Chondrocyte (in vitro differentiated cells): ENCODE measurements around the gene GNG7. TPM values are rescaled to one million over a fixed set of nuclear protein-coding genes. Genes with fewer than 3 reads are reported as not detected.
A peak's percentile ranks its signal among the peaks of the same experiment; 100 is the strongest.

Source experiments
- DNase-seq: peaks from one replicate; pipeline ENCODE4 v3.0.0; 2021; ENCODE audit warnings: mixed read lengths, low spot score
- H3K27ac Mint-ChIP-seq: one replicate; pipeline ENCODE4 v1.8.0; 2021; ENCODE audit warnings: mild to moderate bottlenecking, moderate library complexity, mixed read lengths; ENCODE audit not compliant: unreplicated experiment
- H3K27me3 Mint-ChIP-seq: 2 replicates; pipeline ENCODE4 v1.8.0; 2021; ENCODE audit warnings: low read depth, mixed read lengths
- H3K36me3 Mint-ChIP-seq: 2 replicates; pipeline ENCODE4 v1.8.0; 2021; ENCODE audit warnings: low read depth, mixed read lengths
- H3K4me1 Mint-ChIP-seq: 2 replicates; pipeline ENCODE4 v1.8.0; 2021; ENCODE audit warnings: low read depth, mild to moderate bottlenecking, mixed read lengths
- H3K4me3 Mint-ChIP-seq: one replicate; pipeline ENCODE4 v1.8.0; 2021; ENCODE audit warnings: mild to moderate bottlenecking, moderate library complexity, mixed read lengths; ENCODE audit not compliant: unreplicated experiment
- H3K9me3 Mint-ChIP-seq: 2 replicates; pipeline ENCODE4 v1.8.0; 2021; ENCODE audit warnings: low read depth, mixed read lengths
- total RNA-seq: library from RNA; stranded (reverse); gene quantifications from 3 replicates; pipeline ENCODE4 v1.2.1, GENCODE V29; 2021
- TF ChIP-seq, protein P1 (sequence below): fragments of 200-600 bp; sonication (generic); IDR thresholded peaks from 2 replicates; pipeline ENCODE4 v1.5.0; 2021; ENCODE audit warnings: antibody characterized with exemption, mild to moderate bottlenecking, moderate library complexity

GNG7 gene
- total RNA-seq, 1 donor from 2014 or later, result 1.9 TPM

DNA sequence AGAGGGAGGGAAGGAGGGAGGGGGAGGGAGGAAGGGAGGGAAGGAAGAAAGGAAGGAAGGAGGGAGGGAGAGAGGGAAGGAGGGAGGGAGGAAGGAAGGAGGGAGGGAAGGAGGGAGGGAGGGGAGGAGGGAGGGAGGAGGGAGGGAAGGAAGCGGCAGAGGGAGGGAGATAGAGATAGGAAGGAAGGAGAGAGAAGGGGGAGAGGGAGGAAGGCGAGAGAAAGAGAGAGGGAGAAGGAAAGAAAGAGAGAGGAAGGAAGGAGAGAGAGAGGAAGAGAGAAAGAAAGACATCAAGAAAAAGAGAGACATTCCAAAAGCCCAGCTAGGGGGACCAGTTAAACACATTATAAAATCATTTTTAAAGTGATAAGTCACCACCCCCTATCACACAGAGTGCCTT lies 62.5 kb downstream of the GNG7 start:
- TF ChIP-seq, protein P1, sequence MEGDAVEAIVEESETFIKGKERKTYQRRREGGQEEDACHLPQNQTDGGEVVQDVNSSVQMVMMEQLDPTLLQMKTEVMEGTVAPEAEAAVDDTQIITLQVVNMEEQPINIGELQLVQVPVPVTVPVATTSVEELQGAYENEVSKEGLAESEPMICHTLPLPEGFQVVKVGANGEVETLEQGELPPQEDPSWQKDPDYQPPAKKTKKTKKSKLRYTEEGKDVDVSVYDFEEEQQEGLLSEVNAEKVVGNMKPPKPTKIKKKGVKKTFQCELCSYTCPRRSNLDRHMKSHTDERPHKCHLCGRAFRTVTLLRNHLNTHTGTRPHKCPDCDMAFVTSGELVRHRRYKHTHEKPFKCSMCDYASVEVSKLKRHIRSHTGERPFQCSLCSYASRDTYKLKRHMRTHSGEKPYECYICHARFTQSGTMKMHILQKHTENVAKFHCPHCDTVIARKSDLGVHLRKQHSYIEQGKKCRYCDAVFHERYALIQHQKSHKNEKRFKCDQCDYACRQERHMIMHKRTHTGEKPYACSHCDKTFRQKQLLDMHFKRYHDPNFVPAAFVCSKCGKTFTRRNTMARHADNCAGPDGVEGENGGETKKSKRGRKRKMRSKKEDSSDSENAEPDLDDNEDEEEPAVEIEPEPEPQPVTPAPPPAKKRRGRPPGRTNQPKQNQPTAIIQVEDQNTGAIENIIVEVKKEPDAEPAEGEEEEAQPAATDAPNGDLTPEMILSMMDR, result no peak
- Mint-ChIP-seq H3K27ac (no peak overlapping the region), H3K4me3 (no peak overlapping the region), H3K9me3 (no peaks in the 10 kb centered on the region), H3K36me3 (no peaks in the 10 kb centered on the region), H3K4me1 (peaks cover 12% of the 10 kb centered on the region), H3K27me3 (no peaks in the 10 kb centered on the region)
- no peak for DNase-seq

DNA sequence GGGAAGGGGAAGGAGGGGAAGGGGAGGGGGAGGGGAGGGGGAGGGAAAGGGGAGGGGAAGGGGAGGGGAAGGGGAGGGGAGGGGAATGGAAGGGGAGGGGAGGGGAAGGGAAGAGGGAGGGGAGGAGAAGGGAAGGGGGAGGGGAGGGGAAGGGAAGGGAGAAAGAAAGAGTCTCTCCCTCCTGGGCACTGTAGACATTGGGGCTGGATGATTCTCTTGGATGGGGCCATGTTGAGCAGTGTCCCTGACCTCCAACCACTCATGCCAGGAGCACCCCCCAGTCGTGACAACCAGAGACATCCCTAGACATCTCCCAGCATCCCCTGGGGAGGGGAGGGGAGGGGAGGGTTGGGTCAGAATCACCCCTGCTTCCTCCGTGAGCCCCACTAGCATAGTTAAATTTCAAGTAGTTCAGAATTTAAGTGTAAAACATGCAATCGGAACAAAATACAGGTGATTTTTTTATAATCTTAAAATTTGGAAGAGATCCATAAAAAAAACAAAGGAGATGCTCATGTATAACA lies 64.0 kb downstream of the GNG7 start:
- TF ChIP-seq, protein P1, result no peak
- no peak overlapping the region for H3K27ac Mint-ChIP-seq
- no peaks in the 10 kb centered on the region for H3K27me3 Mint-ChIP-seq
- no peaks in the 10 kb centered on the region for H3K9me3 Mint-ChIP-seq
- no peak overlapping the region for H3K4me3 Mint-ChIP-seq
- no peaks in the 10 kb centered on the region for H3K36me3 Mint-ChIP-seq
- H3K4me1 Mint-ChIP-seq, result peaks cover 18% of the 10 kb centered on the region
- no peak for DNase-seq

DNA sequence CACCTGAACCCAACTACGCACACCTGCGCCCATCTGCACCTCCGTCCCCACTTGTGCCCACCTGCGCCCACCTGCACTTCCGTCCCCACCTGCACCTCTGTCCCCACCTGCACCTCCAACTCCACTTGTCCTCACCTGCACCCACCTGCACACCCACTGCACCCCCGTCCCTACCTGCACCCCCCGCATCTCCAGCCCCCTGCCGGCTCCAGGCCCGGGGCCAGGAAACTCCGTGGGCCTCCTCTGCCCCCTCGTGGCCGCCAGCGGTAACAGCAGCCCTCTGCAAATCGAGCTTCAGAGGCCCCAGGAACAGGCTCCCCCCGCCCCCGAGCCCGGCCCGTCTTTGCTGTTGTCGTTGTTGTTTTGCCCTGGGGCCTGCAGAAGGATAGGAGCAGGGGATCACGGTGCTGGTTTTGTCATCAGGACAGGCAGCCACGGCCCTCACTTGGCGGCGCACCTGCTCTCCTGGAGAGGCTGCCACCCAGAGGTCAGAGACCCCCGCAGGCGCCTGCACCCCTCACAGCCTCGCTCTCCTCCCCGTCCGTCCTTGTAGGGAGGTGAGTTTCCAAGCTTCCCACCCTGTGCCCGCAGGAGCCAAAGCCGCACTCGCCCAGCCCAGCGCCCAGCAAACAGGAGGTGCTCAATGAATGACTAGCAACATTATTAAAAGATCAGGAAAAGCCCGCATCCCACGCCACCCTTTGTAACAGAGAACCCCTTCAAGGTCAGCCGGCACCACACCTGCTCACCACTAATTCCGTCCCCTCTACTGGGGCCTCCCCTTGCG lies 65.4 kb downstream of the GNG7 start:
- TF ChIP-seq, protein P1, result peak; percentile 87
- no peak for DNase-seq
- Mint-ChIP-seq H3K4me3 (peak overlapping the region; percentile 12), H3K4me1 (peaks cover 18% of the 10 kb centered on the region), H3K36me3 (no peaks in the 10 kb centered on the region), H3K27ac (no peak overlapping the region), H3K9me3 (no peaks in the 10 kb centered on the region), H3K27me3 (no peaks in the 10 kb centered on the region)

DNA sequence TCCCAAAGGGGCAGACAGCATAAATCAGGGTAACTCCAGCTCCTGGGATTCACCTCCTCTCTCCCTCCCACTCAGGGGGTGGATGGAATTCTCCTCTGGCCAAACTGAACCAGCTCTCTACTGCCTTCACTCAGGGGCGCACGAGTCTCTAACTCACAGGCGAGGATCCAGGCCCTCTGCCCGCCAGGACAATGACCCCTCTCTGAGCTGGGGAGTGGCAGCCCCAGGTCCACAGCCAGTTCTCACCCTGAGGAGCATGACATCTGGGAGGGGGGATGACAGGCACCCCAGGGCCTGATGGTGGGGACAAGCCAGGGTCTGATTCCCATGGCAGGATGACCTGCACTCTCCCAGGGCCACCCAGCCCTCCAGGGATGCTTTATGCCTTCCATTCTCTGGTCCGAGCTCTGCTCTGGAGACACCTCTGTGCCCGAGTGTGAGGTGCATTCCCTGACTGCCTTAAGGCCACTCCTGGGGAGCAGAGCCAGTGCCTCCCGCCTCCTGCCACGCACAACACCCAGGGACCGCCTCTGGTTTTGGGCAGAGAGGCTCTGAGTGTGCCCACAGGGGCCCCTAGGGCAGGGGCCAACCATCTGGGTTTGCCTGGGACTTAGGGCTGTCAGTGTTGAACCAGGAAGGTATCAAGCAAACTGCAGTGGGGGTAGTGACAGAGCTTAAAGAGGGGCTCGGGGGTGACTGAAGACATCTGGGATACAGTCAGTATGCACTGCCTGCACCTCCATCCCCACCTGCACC lies 66.2 kb downstream of the GNG7 start:
- H3K4me1 Mint-ChIP-seq, result peaks cover 18% of the 10 kb centered on the region
- H3K9me3 Mint-ChIP-seq, result peaks cover 2% of the 10 kb centered on the region
- H3K4me3 Mint-ChIP-seq, result no peak overlapping the region
- DNase-seq, result no peak
- H3K27me3 Mint-ChIP-seq, result no peaks in the 10 kb centered on the region
- TF ChIP-seq, protein P1, result no peak
- H3K36me3 Mint-ChIP-seq, result no peaks in the 10 kb centered on the region
- no peak overlapping the region for H3K27ac Mint-ChIP-seq

DNA sequence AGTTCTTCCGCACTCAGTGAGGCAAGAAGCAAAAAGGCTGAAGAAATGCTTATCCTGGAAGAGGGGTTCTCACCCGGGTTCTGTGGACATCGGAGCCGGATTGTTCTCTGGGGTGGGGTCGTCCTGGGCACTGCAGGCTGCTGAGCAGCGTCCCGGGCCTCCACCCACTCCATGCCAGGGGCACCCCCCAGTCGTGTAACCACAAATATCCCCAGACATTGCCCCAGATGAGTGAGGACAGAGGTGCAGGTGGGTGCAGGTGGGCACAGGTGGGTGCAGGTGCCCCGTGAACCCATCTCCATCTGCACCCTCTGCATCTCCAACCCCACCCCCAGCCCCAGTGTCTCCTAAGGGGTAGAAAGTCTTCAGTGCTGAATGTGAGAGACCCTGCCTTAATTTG lies 67.5 kb downstream of the GNG7 start:
- Mint-ChIP-seq H3K9me3 (peaks cover 7% of the 10 kb centered on the region), H3K4me3 (no peak overlapping the region), H3K27ac (no peak overlapping the region), H3K27me3 (no peaks in the 10 kb centered on the region), H3K36me3 (no peaks in the 10 kb centered on the region), H3K4me1 (peaks cover 18% of the 10 kb centered on the region)
- TF ChIP-seq, protein P1, result no peak
- DNase-seq, result no peak
